ENCODE data around the gene RANBP1. TPM values are rescaled to one million over a fixed set of nuclear protein-coding genes. Genes with fewer than 3 reads are reported as not detected.

Gene RANBP1
- total and polyA plus RNA-seq, 8 donors: 63.7 to 184 (median 147) TPM

DNA sequence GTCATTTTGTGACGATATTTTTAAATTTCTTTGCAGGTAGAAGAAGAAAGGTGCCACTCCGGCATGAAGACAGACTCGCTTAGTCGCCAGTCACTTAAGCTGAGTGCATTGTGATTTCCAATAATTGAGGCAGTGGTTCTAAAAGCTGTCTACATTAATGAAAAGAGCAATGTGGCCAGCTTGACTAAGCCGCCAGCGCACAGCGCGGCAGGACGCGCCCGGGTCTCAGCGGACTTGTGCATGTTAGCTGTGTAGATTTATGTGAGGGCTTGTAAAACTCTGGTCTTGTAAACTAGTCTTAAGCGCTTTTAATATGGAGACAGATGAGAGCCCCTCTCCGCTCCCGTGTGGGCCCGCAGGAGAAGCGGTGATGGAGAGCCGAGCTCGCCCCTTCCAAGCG lies 30.3 kb upstream of the RANBP1 start:
- intact Hi-C loops (cut with DNase I): no loop called here
- Histone ChIP-seq H3K9me3 (no peaks in the 10 kb centered on the region), H3K4me3 (no peak overlapping the region), H3K27ac (no peak overlapping the region), H3K36me3 (peaks cover 0 to 52% of the 10 kb centered on the region in 2 donors), H3K4me1 (peaks cover 13 to 50% of the 10 kb centered on the region in 2 donors), H3K27me3 (no peaks in the 10 kb centered on the region)
- no peak for ATAC-seq
- peak in 1 of 4 donors; percentile 50 for DNase-seq
- TF ChIP-seq, protein P1, sequence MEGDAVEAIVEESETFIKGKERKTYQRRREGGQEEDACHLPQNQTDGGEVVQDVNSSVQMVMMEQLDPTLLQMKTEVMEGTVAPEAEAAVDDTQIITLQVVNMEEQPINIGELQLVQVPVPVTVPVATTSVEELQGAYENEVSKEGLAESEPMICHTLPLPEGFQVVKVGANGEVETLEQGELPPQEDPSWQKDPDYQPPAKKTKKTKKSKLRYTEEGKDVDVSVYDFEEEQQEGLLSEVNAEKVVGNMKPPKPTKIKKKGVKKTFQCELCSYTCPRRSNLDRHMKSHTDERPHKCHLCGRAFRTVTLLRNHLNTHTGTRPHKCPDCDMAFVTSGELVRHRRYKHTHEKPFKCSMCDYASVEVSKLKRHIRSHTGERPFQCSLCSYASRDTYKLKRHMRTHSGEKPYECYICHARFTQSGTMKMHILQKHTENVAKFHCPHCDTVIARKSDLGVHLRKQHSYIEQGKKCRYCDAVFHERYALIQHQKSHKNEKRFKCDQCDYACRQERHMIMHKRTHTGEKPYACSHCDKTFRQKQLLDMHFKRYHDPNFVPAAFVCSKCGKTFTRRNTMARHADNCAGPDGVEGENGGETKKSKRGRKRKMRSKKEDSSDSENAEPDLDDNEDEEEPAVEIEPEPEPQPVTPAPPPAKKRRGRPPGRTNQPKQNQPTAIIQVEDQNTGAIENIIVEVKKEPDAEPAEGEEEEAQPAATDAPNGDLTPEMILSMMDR (IDR thresholded peaks at IDR 0.05): no peak

DNA sequence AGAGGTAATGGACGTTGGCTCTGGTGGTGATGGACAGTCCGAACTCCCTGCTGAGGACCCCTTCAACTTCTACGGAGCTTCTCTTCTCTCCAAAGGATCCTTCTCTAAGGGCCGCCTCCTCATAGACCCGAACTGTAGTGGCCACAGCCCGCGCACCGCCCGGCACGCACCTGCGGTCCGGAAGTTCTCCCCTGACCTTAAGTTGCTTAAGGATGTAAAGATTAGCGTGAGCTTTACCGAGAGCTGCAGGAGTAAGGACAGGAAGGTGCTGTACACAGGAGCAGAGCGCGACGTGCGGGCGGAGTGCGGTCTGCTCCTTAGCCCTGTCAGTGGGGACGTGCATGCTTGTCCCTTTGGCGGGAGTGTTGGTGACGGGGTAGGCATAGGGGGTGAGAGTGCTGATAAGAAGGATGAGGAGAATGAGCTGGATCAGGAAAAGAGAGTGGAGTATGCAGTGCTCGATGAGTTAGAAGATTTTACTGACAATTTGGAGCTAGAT lies 29.8 kb upstream of the RANBP1 start:
- Histone ChIP-seq H3K4me1 (peaks cover 12 to 45% of the 10 kb centered on the region in 2 donors), H3K27me3 (no peaks in the 10 kb centered on the region), H3K9me3 (no peaks in the 10 kb centered on the region), H3K4me3 (no peak overlapping the region), H3K36me3 (peaks cover 0 to 57% of the 10 kb centered on the region in 2 donors), H3K27ac (no peak overlapping the region)
- intact Hi-C loops (cut with DNase I): no loop called here
- TF ChIP-seq, protein P1 (IDR thresholded peaks at IDR 0.05): no peak
- ATAC-seq (no peak), DNase-seq (peak in 1 of 4 donors; percentile 44)

DNA sequence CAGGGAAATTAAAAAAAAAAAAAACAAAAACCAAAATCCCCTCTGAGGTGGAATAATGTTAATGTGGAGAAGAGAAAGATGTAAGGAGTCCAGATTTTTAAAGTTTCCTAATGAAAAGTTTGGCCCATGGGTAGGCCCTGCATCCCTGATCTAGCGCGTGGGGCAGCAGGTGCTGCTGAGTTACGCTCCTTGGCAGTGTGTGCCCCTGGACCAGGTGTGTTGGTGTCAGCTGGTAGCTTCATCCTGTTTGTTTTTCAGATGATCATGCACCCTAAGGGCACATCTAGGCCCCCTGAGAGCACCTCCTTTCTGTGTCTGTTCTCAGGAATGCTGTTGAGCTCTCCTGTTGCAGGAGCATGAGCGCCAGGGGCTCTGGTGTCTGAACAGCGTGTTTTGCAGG lies 29.1 kb upstream of the RANBP1 start:
- no peak for DNase-seq
- intact Hi-C loops (cut with DNase I): no loop called here
- TF ChIP-seq, protein P1 (IDR thresholded peaks at IDR 0.05): no peak
- peaks cover 7 to 39% of the 10 kb centered on the region in 2 donors for H3K4me1 ChIP-seq
- H3K36me3 ChIP-seq: peaks cover 0 to 63% of the 10 kb centered on the region in 2 donors
- no peak overlapping the region for H3K27ac ChIP-seq
- ATAC-seq: no peak
- no peaks in the 10 kb centered on the region for H3K27me3 ChIP-seq
- no peak overlapping the region for H3K4me3 ChIP-seq
- H3K9me3 ChIP-seq: no peaks in the 10 kb centered on the region

DNA sequence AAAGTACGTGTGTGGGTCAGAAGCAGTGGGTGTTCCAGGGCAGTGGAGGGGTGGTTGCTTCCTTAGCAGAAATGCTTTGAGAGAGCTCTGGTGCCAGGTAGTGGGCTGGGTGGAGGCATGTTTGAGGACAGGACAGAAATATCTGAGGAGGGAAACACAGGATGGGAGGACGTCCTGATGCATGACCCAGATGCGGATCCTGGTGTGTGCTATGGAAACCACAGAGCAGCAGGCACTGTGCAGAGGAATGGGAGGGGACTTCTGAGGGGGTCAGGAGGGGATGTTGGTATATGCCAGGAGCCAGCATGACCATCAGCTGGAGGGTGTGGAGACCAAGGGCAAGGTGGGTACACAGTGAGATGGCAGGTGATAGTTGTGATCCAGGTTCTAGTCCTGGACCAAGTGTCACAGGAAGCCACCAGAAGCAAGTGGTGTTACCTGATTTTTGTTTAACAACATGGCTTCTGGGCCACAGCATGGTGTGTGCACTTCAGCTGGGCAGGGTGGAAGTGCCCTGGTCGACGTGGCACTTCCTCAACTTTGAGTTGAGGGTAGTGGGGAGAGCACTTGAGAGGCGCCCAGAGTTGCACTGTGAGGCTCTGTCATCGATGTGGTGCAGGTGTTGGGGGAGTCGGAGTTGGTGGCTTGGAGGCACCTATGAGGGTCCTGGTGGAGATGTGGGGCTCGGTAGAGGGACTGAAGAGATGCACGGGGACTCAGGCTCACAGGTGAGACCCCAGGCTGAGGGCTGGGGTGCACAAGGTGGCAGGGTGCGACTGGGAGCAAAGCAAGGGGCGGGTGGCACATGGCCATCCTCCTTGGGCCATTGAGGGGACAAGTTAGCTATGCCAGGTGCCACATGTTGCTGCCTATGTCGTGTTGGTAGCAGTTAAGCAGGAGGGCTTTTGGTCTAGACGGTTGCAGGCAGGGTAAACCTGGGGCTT lies 28.3 kb upstream of the RANBP1 start:
- Histone ChIP-seq H3K9me3 (no peaks in the 10 kb centered on the region), H3K36me3 (peaks cover 0 to 72% of the 10 kb centered on the region in 2 donors), H3K4me1 (peaks cover 7 to 30% of the 10 kb centered on the region in 2 donors), H3K4me3 (no peak overlapping the region), H3K27me3 (no peaks in the 10 kb centered on the region), H3K27ac (no peak overlapping the region)
- ATAC-seq (no peak), DNase-seq (peak in 1 of 4 donors; percentile 29)
- intact Hi-C loops (cut with DNase I): no loop called here
- TF ChIP-seq, protein P1 (IDR thresholded peaks at IDR 0.05): no peak

DNA sequence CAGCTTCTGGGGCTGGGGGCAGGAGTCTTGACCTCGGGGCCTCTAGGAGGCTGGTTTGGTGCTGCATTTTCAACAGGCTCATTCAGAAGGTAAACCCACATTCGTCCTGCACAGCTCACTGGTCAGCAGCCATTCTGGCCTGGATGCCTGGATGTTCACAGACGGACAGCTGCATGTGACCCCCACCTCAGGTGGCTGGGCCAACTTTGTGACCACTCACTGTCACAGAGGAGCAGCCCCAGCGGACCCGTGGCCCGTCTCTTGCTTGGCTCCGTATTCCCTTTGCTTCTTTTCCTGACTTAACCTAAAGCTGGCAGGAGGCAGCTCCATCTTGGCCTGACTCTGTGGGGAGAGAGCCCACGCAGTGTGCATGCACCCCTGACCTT lies 27.6 kb upstream of the RANBP1 start:
- DNase-seq (peak in 1 of 4 donors; percentile 26), ATAC-seq (no peak)
- H3K27me3 ChIP-seq: no peaks in the 10 kb centered on the region
- peaks cover 0 to 78% of the 10 kb centered on the region in 2 donors for H3K36me3 ChIP-seq
- no peak overlapping the region for H3K27ac ChIP-seq
- H3K4me3 ChIP-seq: no peak overlapping the region
- peaks cover 3 to 24% of the 10 kb centered on the region in 2 donors for H3K4me1 ChIP-seq
- intact Hi-C loops (cut with DNase I): no loop called here
- TF ChIP-seq, protein P1 (IDR thresholded peaks at IDR 0.05): no peak
- no peaks in the 10 kb centered on the region for H3K9me3 ChIP-seq

Data from left lung (tissue), 10 donors.